ENCODE results near the gene NPIPA2.
"Not testable (repeated sequence)": the region's sequence is repeated elsewhere in the genome, so short reads cannot be mapped to it uniquely, and the experiment has no call there.

NPIPA2 gene

DNA sequence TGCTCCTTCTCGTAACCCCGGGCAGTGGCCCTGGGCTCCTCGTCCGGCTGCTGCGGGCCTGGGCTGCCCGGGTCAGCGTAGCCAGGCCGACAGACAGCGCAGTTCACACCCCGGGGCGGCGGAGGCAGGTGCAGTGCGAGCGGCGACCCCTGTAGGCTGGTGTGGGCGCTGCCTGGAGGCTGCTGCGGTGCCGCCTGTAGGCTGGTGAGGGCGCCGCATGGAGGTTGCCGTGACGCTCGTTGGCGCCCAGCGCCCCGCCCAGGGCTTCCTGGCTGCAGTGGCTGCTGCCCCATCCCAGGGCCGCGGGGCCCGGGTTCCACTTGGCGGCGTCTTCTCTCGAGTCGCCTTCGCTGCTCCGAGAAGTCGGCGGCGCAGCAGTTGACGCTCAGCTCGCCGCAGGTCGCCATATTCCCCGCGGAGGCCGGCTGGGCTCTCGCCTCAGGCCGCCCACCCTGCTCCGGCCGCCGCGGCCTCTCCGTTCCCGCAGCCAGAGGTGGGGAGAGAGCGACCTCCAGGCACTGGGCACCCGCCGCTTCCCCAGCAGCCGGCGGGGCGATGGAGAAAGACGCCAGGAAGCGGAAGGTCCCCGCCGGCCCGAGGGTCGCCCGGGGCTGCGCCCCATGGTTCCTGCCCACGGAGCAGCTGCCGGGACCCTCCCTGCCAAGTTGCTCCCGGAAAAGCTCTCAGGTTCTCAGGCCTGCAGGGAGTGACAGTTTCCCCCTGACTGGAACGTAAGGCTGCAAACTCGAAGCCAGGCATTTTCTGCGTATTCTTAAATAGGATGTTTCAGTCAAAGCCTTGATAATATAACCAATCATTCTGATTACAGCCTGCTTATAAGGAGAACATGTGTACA, at the start of gene NPIPA2:
TSS of gene NPIPA2 (plus strand) at position 261 of the 856 bp plus-strand sequence. CDS start 5,533 bp downstream, outside the sequence.
- DNase-seq = not testable (repeated sequence)

DNA sequence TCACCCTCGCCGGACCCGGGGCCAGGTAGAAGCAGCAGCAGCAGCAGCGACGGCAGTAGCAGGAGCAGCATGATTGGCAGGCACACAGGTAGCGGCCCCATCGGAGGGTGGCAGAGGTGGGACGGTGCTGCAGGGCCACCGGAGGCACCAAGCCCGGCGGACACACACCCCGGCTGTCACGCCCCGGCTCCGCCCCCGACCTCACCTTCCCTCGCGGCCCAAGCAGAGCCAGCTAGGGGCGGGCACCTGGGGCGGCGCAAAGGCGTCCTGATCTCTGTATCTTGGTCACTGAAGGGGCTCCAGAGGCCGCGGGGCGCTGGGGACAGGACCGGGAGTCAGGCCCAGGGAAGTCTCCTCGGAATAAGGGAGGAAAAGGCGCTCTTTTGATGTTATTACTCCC, 48.2 kb upstream of the NPIPA2 start, which contains the start of gene PLA2G10:
TSS of gene PLA2G10 (minus strand) at position 180 of the 400 bp plus-strand sequence. CDS start at position 101, 79 bp downstream.
- not testable (repeated sequence) for DNase-seq

- DNase-seq = not testable (repeated sequence)
These were observed 40.5 kb upstream of the NPIPA2 start for GRCh38 chr16:14701859-14702258.

DNA sequence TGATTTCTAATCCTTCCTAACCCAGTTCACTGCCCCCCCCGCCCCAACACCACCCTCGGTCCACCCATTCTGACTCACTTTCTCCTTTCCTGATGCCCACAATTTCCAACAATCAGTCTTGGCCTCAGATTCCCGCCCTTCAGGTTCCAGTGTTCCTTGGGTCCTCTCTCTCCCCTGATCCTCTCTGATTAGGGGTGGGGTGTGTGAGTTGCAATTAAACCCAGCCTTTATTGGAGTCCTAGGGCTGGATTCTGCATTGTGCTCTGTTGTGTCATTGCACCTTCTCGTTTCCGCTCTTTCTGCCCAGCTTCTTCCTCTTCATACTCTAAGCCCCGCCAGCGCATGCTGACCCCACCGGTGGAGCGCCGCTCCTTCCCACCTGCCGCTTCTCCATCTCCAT, 39.7 kb upstream of the NPIPA2 start:
- DNase-seq = not testable (repeated sequence)

DNA sequence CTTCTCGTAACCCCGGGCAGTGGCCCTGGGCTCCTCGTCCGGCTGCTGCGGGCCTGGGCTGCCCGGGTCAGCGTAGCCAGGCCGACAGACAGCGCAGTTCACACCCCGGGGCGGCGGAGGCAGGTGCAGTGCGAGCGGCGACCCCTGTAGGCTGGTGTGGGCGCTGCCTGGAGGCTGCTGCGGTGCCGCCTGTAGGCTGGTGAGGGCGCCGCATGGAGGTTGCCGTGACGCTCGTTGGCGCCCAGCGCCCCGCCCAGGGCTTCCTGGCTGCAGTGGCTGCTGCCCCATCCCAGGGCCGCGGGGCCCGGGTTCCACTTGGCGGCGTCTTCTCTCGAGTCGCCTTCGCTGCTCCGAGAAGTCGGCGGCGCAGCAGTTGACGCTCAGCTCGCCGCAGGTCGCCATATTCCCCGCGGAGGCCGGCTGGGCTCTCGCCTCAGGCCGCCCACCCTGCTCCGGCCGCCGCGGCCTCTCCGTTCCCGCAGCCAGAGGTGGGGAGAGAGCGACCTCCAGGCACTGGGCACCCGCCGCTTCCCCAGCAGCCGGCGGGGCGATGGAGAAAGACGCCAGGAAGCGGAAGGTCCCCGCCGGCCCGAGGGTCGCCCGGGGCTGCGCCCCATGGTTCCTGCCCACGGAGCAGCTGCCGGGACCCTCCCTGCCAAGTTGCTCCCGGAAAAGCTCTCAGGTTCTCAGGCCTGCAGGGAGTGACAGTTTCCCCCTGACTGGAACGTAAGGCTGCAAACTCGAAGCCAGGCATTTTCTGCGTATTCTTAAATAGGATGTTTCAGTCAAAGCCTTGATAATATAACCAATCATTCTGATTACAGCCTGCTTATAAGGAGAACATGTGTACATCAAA, 38.9 kb upstream of the NPIPA2 start, which contains the start of gene NPIPA3:
TSS of gene NPIPA3 (plus strand) at position 256 of the 856 bp plus-strand sequence. CDS start 5,533 bp downstream, outside the sequence.
- not testable (repeated sequence) for DNase-seq

- DNase-seq = not testable (repeated sequence)
These were observed 9.1 kb upstream of the NPIPA2 start for GRCh38 chr16:14733233-14733632.

DNA sequence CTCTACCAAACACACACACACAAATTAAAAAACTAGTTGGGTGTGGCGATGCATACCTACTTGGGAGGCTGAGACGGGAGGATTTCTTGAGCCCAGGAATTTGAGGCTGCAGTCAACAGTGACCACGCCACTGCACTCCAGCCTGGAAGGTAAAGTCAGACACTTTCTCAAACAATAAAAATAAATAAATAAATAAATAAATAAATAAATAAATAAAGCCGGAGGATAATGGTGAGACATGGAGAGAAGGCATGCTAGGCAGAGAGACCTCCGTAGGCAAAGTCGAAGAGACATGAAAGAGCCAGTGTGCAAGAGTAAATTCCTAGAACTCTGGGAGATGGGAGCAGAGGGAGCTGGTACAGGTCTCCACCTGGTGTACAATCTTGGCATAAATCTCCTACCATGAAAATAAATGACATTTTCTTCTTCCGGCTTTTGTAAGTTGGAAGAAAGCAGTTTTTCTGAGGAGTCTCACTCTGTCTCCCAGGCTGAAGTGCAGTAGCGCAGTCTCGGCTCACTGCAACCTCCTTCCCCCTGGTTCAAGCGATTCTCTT, 1.4 kb upstream of the NPIPA2 start:
- not testable (repeated sequence) for DNase-seq

GRCh38 chr16:14741794-14742193, 539 bp upstream of the NPIPA2 start:
- not testable (repeated sequence) for DNase-seq

DNA sequence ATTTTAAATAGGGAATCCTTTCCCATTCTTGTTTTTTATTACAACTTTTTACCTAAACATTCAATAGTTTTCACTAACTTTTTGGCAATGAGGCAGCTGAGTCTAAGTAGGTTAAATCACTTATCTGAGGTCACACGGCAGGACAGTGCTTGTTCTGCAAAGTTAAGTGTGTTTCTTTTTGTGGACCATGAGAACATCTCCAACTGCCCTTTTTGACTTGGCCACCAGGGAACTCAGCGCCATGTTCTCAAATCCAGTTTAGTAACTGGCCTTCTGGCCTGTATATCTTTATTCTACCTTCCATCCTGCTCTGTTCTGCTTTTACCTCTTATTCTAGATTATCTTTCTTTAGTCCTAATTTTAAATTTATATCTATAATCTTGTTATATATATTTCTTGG, 31.3 kb downstream of the NPIPA2 start:
- not testable (repeated sequence) for DNase-seq

GRCh38 chr16:14775624-14776023, 33.3 kb downstream of the NPIPA2 start:
- DNase-seq = not testable (repeated sequence)

GRCh38 chr16:14776763-14777162, 34.4 kb downstream of the NPIPA2 start:
- not testable (repeated sequence) for DNase-seq

GRCh38 chr16:14779368-14779877, 37.1 kb downstream of the NPIPA2 start:
- not testable (repeated sequence) for DNase-seq

DNA sequence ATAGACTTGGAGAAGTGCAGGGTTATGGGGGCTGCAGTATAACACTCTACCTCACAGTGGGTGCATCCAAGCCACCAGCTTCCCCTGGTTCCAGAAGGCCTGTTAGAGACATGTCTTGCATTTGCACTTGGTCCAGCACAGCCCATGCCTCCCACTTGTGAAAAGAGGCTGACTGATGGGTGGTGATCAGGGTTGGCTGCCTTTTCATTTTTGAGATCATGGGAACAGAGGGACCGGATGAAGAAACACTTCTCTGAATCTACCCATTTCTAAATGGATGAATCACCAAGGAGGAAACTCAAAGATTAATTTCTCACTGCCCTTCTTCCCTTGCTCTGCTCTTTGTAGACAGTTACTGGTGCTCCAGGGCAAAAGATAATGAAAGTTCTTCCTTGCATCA, 43.8 kb downstream of the NPIPA2 start:
- DNase-seq = not testable (repeated sequence)

GRCh38 chr16:14789577-14789976, 47.2 kb downstream of the NPIPA2 start:
- DNase-seq = not testable (repeated sequence)

DNA sequence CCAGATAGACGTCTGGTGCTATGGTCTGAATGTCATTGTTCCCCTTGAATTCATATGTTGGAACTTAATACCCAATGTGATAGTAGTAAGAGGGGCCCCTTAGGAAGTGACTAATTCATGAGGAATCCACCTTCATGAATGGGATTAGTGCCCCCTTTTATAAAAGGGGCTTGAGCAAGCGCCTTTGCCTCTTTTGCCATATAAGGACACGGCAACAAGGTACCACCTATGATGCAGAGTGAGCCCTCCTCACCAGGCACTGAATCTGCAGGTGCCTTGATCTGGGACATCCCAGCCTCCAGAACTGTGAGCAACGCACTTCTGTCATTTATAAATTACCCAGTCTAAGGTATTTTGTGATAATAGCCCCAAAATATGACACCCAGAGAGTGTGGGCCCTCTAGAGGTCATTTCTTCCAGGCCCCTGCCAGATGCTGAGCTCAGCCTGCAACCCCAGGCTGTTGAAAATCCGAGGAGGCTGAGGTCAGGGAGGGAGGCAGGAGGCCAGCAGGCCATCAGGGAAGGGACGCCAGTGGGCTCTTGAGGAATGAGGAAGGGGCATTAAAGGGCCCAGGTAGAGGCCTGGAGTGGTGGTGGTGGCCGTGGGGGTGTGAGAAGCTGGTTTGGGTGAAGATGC, 48.1 kb downstream of the NPIPA2 start:
- not testable (repeated sequence) for DNase-seq

- DNase-seq = not testable (repeated sequence)
These were observed 50.6 kb downstream of the NPIPA2 start for GRCh38 chr16:14792914-14793313.

DNA sequence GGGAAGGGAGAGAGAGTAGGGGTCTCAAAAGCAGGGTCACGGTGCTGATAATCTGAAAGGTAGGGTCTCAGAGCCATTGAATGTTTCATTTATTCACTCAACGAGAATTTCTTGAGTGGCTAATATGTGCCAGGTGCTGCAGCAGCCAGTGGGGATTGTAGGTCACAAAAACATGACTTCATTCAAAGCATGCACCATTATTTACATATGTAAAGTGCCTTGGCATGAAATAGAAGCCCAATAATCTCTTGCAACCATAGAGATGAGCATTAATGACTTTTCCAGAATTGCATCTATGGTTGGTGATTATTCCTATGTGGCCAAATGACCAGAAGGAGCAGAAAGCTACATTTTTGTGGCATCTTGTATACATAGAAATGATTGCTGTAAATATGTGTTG, 55.2 kb downstream of the NPIPA2 start:
- DNase-seq = not testable (repeated sequence)

- not testable (repeated sequence) for DNase-seq
These were observed 61.2 kb downstream of the NPIPA2 start for GRCh38 chr16:14803577-14803976.

DNA sequence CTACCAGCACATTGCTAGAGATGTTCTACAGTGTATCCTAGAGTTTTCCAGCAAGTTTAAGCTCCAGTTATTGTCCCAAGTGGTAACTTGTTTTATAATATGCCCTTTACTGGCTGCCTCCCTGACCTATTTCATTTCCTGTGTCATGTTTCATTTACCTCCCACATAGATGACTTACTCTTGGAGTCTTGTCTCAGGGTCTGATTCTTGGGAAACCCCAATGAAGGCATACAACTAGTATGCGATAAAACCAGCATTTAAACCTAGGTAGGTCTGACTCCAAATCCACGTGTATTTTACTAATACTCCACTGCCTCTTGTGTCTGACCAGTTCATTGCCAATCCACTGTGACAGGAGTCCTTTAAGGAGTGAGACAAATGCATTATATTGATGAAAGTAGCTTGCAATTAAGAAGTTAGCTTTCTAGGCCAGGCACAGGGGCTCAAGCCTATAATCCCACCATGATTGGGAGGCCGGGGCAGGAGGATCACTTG, 64.9 kb downstream of the NPIPA2 start:
- not testable (repeated sequence) for DNase-seq

DNA sequence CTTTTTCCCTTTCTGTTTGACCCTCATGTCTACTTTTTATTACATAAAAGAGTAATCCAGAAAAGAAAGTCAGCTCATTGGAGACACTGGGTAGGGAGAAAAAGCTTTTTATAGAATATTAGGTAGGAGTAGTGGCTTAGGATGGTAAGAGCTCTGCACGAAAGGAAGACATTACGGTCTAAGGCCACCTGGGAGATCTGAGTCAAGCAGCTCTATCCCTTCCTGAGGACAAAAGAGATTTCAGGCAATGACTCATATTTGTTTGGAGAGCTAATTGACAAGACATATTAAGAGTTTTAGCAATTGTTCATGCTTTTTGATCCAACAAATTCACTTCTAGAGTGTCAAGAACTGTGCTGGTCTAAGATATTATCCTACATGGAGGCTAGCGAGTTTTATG, 71.6 kb downstream of the NPIPA2 start:
- DNase-seq = not testable (repeated sequence)

Measured in stimulated activated CD4-positive, alpha-beta T cell treated with anti-CD3 and anti-CD28 coated beads, Interleukin-2, amount 100 ng/mL, for 24 hours (primary cell).